ENCODE measurements around the gene HIP1R. TPM values are rescaled to one million over a fixed set of nuclear protein-coding genes. Genes with fewer than 3 reads are reported as not detected.
"Not testable (repeated sequence)": the region's sequence is repeated elsewhere in the genome, so short reads cannot be mapped to it uniquely, and the experiment has no call there.

HIP1R gene
- total RNA-seq, 1 experiment from 2014 or later, result 14.1 TPM

DNA sequence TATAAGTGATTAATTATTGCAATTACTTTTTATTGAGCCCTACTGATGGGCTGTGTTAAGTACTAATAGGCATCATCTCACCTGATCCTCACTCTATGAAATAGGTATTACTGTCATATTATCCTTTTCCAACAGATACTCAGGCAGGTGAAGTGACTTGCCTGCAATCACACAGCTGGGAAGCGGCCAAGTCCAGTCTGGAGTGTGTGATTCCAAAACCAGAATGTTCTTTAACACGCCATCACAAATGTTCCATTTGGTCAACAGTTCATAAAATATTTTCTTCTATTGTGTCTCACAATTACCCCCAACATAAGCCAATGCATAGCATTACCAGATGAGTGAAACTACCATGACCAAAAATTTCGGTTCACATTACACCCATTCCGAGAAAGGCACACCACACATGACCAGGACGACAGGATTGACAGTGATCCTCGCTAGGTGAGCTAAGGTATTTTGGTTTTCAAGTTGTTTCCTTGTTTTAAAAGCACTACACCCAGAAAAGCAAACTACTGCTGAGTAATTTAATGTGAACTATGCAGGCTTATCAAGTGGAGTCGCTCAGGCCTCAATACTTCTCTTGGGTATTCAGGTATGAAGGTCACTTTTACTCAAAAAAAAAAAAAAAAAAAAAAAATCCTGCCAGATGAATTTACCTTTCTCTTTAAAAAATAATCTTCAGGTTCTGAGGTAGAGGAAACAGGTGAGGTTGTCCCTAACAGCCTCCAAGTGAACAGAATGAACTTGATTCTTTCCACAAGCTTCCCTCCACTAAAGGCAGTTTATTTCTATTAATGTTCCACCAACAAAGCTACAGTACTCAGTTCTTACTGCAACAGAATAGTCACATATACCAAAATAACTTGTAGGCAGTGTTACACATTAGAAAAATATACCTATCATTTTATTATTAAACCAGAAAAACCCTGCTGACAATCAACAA, 58.2 kb downstream of the HIP1R start:
- DNase-seq (ENCODE audit: low read depth), result no peak

DNA sequence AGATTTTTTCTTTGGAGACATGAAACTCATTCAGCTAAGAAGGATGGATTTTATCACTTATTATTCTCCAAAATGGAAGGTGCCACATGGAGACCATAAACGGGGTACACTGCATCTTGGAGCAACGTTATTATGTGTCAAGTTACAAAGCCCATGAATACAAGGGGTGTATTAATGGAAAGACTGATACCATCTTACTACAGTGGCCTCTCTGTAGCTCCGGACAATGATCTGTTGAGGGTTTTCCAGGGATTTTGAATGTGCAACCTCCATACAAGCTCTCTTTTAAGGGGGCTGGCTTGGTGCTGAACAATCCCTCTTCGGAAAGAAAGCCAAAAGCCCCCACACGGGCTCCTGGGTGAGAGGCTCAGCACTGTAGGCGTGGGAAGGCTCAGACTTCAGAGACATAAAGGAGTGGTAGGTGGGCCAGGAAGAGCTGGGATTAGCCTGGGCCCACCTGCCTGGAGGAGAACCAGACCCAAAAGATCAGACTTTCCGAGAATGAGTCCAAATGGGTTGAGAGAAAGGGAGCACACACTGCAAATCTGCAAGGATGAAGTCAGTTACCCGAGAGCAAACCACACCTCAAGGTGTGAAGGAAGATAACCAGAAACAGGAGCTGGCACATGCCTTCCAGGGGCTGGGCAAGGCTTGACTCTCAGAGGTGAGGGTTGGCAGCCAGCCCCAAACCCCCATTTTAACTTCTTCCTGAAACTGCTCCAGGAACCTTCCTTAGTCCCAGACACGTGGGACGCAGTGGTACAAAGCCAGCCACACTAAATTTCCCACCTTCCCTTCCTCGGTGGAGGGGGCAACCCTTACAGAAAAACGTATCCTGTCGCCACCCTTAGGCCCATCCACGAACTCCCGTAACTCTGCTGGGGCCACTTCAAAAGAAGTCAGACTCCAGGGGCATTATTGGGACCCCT, 59.2 kb downstream of the HIP1R start:
- DNase-seq (ENCODE audit: low read depth), result no peak

DNA sequence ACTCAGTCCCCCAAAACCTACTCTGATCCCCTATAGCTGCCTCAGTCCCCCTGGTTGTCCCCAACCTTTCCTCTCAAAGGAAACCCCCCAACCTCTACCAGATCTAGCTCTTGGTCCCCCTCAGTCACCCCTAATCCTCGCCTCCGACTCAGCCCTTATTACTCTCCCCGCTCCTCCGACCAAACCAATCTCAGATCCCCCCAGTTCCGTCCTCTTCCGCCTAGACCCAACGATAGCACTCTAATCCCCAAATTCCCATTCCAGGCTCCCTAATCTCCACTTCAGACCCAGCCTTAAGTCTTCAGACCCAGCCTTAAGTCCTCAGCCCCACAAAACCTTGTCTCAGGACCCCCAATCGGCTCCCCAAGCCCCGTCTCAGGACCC, 60.1 kb downstream of the HIP1R start:
- no peak for DNase-seq (ENCODE audit: low read depth)

DNA sequence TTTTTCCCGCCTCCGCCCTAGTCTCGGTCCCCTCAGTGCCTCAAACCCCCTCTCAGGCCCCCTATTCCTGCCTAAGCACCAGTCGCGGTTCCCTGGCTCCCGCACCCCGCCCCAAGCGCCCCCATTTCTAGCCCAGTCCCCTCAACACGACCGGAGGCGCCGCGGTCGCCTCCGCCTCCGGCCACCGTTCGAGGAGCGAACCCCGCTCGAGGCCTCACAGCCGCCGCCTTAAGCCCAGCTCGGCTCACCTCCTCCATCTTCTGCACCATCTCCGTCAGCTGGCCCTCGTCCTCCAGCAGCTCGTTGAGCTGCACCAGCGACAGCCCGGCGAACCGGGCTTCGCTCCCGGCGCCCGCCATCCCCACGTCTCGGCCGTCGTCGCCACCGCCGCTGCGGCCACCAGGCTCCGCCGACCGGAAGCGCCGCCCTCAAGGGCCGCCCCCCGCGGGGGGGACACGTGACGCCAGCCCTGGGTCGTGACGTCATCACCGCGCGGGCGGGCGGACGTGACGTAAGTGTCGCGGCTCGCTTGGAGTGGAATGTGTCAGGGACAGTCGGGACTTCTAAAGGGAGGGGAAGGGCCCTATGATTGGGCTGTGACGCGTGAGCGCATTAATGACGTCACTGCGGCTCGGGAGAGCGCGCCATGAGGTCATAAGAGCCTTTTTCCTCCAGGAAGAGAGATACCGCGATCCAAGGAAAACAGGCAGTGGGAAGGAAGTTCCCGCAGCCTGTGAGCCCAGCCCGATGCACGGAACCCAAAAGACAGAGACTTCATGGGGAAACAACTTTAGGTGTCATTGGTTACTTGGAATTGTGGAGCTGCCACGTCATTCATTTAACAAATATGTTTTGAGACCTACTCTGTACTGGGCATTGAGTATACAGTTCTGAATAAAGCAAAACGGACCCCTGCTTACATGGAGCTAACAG, 60.7 kb downstream of the HIP1R start, which contains the start of gene VPS37B:
TSS of gene VPS37B (minus strand) at position 421 of the 933 bp plus-strand sequence. CDS start at position 359, 62 bp downstream.
- peak; percentile 88 for DNase-seq (ENCODE audit: low read depth)

DNA sequence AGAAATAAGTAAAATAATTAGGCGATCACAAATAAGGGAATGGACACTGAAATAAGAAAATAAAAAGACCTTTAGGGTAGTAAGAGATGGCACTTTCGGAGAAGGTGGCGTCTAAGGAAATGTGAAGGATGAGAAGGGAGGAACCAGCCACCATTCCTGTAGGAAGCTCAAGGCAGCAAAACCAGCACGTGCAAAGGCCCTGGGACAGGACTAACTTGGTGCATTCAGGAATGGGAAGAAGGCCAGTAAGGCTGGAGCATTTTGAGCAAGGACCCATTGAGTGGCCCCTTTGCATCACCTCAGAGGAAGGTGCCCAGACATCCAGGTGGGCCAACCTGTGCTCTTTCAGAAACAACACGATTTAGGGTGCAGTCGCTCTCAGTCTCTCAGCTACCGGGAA, 61.4 kb downstream of the HIP1R start:
- no peak for DNase-seq (ENCODE audit: low read depth)

DNA sequence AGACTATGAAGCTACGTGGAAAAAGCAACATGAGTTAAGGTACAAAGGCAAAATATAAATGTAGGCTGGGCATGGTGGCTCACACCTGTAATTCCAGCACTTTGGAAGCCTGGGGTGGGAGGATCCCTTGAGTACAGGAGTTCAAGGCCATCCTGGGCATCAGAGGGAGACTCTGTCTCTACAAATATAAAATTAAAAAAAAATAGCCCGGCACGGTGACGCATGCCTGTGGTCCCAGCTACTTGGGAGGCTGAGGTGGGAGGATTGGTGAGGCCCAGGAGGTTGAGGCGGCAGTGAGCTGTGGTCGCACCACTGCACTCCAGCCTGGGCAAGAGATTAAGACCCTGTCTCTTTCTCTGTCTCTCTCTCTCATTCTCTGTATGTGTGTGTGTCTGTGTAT, 64.6 kb downstream of the HIP1R start:
- DNase-seq (ENCODE audit: low read depth), result no peak

DNA sequence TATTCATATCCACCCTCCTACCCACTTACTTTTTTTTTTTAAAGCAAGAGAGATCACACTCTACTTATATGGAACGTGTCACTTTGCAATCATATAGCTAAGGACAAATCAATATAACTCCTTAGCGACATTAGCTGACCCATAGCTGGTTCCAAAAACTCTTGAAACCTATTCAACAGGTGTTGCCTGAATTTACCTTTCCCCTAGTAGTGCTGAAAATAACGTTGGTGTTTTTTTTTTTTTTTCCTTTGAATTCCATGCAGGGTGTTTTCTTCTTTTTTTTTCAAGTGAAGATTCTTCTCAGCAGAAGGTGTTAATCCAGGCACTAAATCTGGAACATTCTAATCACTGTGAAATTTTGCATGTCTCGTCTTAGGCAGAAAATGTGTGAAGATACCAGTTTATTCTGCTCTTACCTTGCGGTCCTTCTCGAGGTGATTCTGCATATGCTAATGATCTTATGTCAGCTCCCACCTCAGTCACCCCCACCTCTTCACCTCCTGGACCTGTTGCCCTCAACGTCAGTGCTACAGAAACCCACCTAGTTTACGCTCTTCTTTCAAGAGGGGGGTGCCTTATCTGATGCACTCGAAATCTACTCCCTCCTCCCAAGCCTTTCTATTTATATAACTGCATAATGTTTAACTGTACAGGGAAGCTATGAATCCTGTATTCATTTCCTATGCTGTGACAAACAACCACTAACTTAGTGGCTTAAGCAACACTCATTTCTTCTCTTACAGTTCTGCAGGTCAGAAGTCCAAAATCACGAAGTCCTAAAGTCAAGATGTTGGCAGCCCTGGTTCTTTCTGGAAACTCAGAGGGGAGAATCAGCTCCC, 67.8 kb downstream of the HIP1R start:
- no peak for DNase-seq (ENCODE audit: low read depth)

DNA sequence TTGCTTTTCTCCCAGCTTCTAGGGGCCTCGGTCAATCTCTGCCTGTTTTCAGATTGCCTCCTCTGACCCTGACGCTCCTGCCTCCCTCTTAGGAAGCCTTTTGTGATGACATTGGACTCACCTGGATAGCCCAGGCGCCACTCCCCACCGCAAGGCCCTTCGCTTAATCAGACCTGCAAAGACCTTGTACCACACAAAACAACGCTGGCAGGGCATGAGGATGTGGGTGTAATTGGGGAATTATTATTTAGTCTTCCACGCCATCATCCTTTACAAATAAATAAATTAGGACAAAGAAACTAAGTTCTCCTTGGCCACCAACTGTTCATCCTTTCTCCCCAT, 68.4 kb downstream of the HIP1R start:
- no peak for DNase-seq (ENCODE audit: low read depth)

DNA sequence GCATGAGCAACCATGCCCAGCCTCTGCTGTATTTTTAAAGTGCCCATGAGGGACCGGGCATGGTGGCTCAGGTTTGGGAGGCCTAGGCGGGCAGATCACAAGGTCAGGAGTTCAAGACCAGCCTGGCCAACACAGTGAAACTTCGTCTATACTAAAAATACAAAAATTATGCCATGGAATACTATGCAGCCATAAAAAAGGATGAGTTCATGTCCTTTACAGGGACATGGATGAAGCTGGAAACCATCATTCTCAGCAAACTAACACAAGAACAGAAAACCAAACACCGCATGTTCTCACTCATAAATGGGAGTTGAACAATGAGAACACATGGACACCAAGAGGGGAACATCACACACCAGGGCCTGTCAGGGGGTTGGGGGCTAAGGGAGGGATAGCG, 70.0 kb downstream of the HIP1R start:
- DNase-seq (ENCODE audit: low read depth), result not testable (repeated sequence)

DNA sequence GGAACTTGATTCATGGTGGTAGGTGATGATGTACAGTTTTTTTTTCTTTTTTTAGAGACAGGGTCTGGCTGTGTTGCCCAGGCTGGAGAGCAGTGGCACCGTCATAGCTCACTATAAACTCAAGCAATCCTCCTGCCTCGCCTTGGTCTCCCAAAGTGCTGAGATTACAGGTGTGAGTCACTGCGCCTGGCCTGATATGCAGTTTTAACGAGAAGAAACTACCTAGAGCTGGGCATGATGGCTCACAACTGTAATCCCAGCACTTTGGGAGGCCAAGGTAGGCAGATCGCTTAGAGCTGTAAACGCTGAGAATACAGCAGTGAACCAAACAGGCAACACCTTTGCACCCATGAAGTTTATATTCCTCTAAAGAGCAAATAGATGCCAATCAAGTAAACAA, 73.7 kb downstream of the HIP1R start:
- no peak for DNase-seq (ENCODE audit: low read depth)

DNA sequence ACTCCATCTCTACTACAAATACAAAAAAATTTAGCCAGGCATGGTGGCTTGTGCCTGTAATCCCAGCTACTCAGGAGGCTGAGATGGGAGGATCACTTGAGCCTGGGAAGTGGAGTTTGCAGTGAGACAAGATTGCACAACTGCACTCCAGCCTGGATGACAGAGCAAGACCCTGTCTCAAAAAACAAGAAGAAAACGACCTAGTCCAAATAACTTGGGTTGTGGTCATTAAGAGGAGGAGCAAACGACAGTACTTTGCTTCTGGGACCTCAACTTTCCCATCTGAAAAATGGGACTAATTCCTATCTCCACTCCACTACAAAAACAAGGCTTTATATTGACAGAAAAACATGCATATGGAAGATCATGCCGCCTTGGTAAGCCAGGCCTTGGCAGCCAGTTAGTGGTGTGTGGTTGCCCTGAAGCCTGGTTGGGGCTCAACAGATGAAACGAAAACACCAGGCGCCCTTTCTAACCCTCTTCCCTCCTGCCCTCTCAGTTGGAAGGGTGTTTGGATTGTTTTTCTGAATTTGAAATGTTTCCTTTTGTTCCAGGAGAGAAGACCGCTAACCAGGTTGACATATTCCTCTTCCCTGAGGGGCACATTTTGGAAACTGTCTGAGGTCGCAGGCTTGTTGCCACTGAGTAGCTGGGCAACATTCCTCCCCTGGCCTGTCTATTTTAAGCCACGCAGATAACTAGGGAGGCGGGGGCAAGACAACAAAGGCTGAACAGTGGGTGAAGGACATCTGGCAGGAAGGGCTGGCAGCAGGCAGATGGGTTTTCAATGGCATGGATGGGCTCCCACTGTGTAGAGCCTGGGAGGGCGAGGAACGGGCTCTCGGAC, 74.4 kb downstream of the HIP1R start:
- peak; percentile 12 for DNase-seq (ENCODE audit: low read depth)

Other genes with a start within 250 kb of the HIP1R start
- gene HCAR2, start 132.1 kb upstream of the HIP1R start, total RNA-seq (2014; rRNA removed), result not detected in 2 replicates
- not detected in 2 replicates for gene HCAR3, start 118.6 kb upstream of the HIP1R start, total RNA-seq (2014; rRNA removed)
- not detected in 2 replicates for gene HCAR1, start 104.6 kb upstream of the HIP1R start, total RNA-seq (2014; rRNA removed)
- gene DENR, start 82.6 kb upstream of the HIP1R start, total RNA-seq (2014; rRNA removed), result 46.4 and 48.8 TPM in 2 replicates
- gene CCDC62, start 60.9 kb upstream of the HIP1R start, total RNA-seq (2014; rRNA removed), result 0.38 and 0.40 TPM in 2 replicates
- gene VPS37B, start 60.7 kb downstream of the HIP1R start, total RNA-seq (2014; rRNA removed), result 62.8 and 66.0 TPM in 2 replicates
- 4.6 and 7.8 TPM in 2 replicates for gene ABCB9, start 131.0 kb downstream of the HIP1R start, total RNA-seq (2014; rRNA removed)
- 14.8 and 21.4 TPM in 2 replicates for gene OGFOD2, start 139.8 kb downstream of the HIP1R start, total RNA-seq (2014; rRNA removed)
- 238 and 272 TPM in 2 replicates for gene ARL6IP4, start 145.2 kb downstream of the HIP1R start, total RNA-seq (2014; rRNA removed)